Kidney capillary endothelial cell (primary cell): ENCODE results near the gene EGFL8.

ENCODE experiments used
- DNase-seq: peaks from one replicate; pipeline ENCODE4 v3.0.0-alpha.2; 2018; ENCODE audit warnings: low spot score

EGFL8 gene

GRCh38 chr6:32146687-32147086 is 17.7 kb upstream of the EGFL8 start:
- no peak for DNase-seq

GRCh38 chr6:32147401-32148132 is 16.8 kb upstream of the EGFL8 start:
- no peak for DNase-seq

GRCh38 chr6:32148289-32149091 is 15.9 kb upstream of the EGFL8 start:
- peak; percentile 74 for DNase-seq

GRCh38 chr6:32149092-32149755 is 15.2 kb upstream of the EGFL8 start:
- no peak for DNase-seq

- DNase-seq, result no peak
Observed at GRCh38 chr6:32149932-32150870, 14.2 kb upstream of the EGFL8 start.

- DNase-seq, result no peak
Observed at GRCh38 chr6:32151181-32151862, 13.1 kb upstream of the EGFL8 start.

- DNase-seq, result no peak
Observed at GRCh38 chr6:32151863-32152768, 12.3 kb upstream of the EGFL8 start, which contains the start of gene PRRT1. Gene PRRT1 (minus strand): TSS chr6:32151939. CDS start chr6:32151827, 112 bp downstream.

GRCh38 chr6:32152769-32153563 is 11.4 kb upstream of the EGFL8 start:
- no peak for DNase-seq

- peak; percentile 86 for DNase-seq
Observed at GRCh38 chr6:32153564-32154513, 10.6 kb upstream of the EGFL8 start, which contains the start of gene PPT2. Gene PPT2 (plus strand): TSS chr6:32154141. CDS start chr6:32154595, 454 bp downstream.

- DNase-seq, result peak; percentile 29
Observed at GRCh38 chr6:32154514-32155161, 9.8 kb upstream of the EGFL8 start.

- no peak for DNase-seq
Observed at GRCh38 chr6:32156891-32157290, 7.5 kb upstream of the EGFL8 start.

- no peak for DNase-seq
Observed at GRCh38 chr6:32158052-32158451, 6.3 kb upstream of the EGFL8 start.

GRCh38 chr6:32163559-32164258 is 686 bp upstream of the EGFL8 start:
- DNase-seq, result no peak

GRCh38 chr6:32166411-32167061 is 2.1 kb downstream of the EGFL8 start:
- no peak for DNase-seq

- DNase-seq, result no peak
Observed at GRCh38 chr6:32167154-32167760, 2.9 kb downstream of the EGFL8 start.
